Right ventricle myocardium superior (tissue), 1 donor: ENCODE data around the gene BUB1. TPM values are rescaled to one million over a fixed set of nuclear protein-coding genes. Genes with fewer than 3 reads are reported as not detected.
"Not testable (repeated sequence)": the region's sequence is repeated elsewhere in the genome, so short reads cannot be mapped to it uniquely, and the experiment has no call there.

Experiments used
- ATAC-seq: fragments of 200-7000 bp; cut with Tn5 transposase; one replicate; pipeline ENCODE4 v1.9.1; 2020; ENCODE audit warnings: mild to moderate bottlenecking; ENCODE audit not compliant: poor library complexity
- DNase-seq: peaks from one replicate; pipeline ENCODE4 v3.0.0-alpha.2; 2020
- intact Hi-C: fragments of 100-400 bp; cut with DNase I; formaldehyde crosslinking; loops from one replicate; pipeline ENCODE4 v1.11.2; 2022
- total RNA-seq: library from RNA; stranded (reverse); fragmentation: NEBNext Ultra II Directional; extraction: Animal tissue kit (Norgen Biotek cat#: 25700); gene quantifications from one replicate; pipeline ENCODE4 v1.2.1, GENCODE V29; 2021
- donor health status: DM: no; HTN: yes; CAD: no; lungs with severe emphysema.

The BUB1 gene
- total RNA-seq, 1 donor from 2014 or later = 0.65 TPM

DNA sequence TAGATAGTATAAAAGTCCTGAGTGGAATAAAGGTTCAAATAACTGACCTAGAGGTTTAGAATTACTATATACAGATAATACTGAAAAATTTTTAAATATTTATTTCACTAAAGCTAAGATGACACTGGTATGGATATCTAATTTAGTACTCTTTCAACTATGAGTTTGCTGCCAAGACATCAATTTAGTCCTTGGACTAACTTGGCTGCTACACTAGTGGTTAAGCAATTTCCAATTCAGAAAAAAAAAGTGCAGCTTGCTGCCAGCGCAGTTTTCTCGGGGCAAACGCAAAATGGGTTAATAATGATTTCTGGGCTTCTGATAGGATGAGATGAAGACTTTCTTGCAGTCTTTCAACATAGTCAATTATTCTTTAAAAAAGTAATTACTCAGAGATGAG lies 10.8 kb downstream of the BUB1 start:
- DNase-seq (no peak), ATAC-seq (no peak)
- intact Hi-C loops = no loop called here

DNA sequence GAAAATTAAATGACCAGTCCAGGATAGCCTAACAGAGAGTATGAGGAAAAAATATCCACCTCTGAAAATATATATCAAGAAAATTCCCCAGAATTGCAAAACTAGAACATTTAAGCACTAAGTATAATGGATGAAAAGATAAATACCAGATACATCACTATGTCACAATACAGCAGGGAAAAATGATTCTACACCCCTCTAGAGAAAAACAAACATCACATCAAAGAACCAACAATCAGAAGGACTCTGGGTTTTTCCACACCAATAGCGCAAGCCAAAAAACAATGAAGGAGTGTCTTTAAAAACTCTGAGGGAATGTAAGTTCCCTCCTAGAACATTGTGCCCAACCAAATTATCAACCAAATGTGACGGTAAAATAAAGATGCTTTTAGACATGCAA lies 13.7 kb downstream of the BUB1 start:
- intact Hi-C loops = no loop called here
- ATAC-seq = no peak
- DNase-seq = no peak

DNA sequence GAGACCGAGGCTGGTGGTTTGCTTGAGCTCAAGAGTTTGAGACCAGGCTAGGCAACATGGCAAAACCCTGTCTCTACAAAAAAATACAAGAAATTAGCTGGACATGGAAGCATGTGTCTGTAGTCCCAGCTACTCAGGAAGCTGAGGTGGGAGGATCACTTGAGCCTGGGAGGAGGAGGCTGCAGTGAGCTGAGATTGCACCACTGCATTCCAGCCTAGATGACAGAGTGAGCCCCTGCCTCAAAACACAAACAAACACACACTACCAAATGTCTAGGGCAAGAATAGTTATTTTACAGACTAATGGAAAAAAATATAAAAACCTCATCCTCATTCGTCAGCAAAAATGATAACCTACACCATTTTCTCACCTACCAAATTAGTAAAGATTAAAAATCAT lies 15.3 kb downstream of the BUB1 start:
- DNase-seq (no peak), ATAC-seq (no peak)
- intact Hi-C loops = no loop called here

DNA sequence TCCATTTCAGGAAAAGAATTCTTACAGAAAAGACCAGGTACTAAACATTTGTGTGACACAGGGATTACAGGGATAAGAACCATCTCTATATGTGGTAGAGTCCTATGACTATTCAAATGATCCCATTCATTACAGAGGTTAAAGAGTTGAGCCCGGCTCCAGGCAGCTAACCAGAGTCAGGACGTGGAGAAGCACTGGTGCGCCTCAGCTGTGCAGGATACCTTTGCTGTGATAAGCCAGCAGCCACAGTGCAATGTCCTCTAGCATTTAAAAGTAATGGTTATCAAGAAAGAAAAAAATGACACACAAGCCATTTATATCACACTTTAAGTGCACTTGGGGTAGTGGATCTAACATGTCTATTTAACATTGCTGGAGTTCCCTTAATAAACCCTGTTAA lies 17.3 kb downstream of the BUB1 start:
- intact Hi-C loops = no loop called here
- no peak for ATAC-seq
- DNase-seq = no peak

DNA sequence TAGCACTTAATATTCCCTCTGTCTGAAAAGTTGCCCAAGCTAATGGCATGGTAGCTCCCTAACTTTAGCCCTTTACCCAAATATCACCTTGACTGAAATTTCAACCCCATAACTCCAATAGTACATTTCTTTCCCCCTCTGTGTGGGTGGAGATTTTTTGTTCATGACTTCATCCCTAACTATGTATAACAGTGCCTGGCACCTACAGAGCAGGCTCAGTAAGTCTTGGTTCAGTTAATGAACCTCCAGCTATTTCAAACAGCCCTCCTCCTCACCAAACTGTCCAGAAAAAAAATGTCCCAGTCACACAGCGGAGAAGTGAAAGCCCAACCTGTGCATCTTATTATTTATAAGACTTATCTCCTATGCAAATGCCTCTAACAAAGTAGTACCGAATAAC lies 18.6 kb downstream of the BUB1 start:
- intact Hi-C loops = no loop called here
- ATAC-seq = no peak

DNA sequence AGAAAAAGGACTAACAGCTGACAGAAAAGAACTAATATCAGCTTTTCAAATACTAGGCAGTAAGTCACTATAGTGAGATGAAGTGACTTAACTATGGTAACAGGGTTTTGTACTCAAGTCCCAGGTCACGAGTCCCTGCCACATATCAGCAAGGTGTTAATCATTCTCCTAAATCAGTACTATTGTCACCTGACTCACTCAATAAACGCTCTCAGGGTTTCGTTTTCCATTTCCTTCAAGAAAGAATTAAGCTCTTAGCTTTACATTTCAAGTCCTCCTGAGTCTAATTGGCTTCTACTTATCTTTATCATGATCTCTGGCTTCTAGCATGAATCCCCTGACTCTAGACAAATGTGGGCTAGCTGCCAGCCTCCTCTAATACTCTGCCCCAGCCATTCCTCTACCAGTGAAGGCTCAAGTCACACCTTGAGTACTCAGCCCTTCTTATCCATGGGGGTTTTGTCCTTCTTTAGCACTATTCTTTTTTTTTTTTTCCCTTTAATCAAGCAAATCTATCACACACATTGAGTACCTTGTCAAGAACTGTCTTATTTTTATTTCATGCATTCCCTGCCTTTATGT lies 20.0 kb downstream of the BUB1 start:
- DNase-seq = no peak
- intact Hi-C loops = no loop called here
- ATAC-seq = no peak

More for the DNA sequence above, 18.6 kb downstream of the BUB1 start:
- no peak for DNase-seq

DNA sequence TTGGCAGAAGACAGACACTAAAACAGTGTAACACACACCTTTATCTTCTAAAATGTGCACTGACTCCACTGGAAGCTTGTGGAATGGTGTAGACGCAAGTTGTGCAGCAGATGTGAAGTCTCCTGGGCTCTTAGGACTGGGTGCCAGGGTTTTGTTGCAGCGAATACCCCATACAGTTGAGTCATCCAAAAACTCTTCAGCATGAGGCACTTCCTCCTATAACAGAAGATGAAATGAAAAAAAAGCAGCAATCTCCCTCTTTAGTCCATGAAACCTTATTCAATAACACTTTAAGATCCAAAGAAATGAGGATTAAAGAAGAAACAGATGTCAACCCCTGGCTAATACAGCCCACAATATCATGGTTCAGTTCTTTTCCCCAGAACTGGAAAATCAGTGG lies 22.2 kb downstream of the BUB1 start:
- DNase-seq = no peak
- ATAC-seq = no peak
- intact Hi-C loops = no loop called here

DNA sequence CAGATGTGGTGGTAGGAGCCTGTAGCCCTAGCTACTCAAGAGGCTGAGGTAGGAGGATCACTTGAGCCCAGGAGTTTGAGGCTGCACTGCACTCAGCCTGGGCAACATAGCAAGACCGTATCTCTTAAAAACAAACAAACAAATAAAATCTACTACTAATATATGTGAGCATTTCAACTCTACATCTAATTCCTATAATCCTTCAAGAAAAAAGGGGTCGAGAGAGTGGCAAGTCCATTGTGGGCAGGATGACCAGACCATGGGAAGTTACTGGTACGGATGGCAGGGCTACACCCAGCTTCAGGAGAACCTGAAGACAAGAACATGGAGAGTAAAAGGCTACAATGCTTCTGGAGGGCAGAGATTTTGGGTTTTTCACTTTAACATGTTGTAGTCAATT lies 24.0 kb downstream of the BUB1 start:
- ATAC-seq = no peak
- intact Hi-C loops = no loop called here
- no peak for DNase-seq

DNA sequence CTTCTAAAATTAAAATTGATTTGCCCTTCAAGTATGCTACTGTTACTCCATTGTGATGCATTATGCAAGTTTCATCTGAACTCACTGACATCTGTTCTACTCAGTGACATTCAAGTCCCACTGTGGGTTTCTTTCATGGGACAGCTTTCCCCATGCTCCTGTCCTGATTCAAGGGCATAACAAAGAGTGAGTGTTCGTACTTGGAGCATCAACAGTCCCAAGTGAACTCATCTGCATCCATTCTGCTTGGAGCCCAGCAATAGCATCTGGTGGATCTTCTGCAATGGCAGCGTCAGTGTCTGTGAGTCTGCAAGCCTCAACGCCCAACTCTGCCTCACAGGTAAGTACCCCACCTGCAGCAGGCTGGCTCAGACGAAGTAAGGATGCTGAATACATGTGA lies 27.5 kb downstream of the BUB1 start:
- ATAC-seq = no peak
- DNase-seq = no peak
- intact Hi-C loops = no loop called here

DNA sequence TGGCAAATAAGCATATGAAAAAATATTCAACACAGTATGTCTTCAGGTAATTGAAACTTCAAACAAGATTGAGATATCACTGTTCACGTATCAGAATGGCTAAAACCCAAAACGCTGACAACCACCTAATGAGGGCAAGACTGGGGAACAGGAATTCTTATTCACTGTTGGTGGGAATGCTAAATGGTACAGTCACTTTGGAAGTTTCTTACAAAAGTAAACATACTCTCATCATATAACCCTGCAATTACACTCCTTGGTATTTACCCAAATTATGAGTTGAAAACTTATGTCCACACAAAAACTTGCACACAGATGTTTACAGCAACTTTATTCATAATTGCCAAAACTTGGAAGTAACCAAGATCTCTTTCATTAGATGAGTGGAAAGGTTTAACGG lies 30.1 kb downstream of the BUB1 start:
- ATAC-seq (no peak), DNase-seq (no peak)
- intact Hi-C loops = no loop called here

DNA sequence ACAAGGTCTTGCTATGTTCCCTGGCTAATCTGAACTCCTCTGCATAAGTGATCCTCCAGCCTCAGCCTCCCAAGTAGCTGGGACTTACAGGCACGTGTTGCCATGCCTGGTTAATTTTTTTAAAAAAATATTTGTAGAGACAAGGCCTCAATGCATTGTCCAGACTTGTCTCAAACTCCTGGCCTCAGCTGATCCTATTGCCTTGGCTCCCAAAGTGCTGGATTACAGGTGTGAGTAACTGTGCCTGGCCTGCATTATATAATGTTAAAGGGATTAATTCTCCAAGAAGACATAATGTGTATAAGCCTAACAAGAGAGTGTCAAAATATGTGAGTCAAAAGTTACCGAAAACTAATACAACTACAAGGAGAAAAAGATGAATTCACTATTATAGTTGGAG lies 32.2 kb downstream of the BUB1 start:
- intact Hi-C loops = no loop called here
- no peak for DNase-seq
- no peak for ATAC-seq

DNA sequence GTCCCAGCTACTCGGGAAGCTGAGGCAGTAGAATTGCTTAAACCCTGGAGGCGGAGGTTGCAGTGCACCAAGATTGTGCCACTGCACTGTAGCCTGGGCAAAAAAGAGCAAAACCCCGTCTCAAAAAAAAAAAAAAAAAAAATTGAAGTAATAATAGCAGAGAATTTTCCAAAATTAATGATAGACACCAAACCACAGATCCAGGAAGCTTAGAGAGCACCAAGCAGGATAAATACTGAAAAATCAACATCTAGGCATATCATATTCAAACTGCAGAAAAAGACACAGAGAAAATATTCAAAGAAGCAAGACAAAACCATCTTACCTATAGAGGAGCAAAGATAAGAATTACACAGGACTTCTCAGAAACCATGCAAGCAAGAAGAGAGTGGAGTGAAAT lies 33.5 kb downstream of the BUB1 start:
- DNase-seq = no peak
- intact Hi-C loops = no loop called here

DNA sequence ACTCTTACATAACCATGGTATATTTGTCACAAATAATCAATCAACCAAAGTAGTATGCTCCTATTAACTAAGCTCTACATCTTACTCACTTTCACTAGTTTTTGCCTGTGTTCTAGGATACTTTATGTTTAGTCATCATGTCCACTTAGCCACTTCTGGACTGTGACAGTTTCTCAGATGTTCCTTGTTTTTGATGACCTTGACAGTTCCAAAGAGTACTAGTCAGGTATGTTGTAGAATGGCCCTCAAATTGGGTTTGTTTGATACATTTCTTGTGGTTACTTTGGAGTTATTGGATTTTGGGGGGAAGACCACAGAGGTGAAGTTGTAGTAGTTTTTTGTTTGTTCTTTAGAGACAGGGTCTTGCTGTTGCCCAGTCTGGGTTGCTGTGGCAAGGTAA lies 35.5 kb downstream of the BUB1 start:
- intact Hi-C loops = no loop called here
- ATAC-seq (no peak), DNase-seq (no peak)

More for the DNA sequence above, 33.5 kb downstream of the BUB1 start:
- ATAC-seq = no peak

DNA sequence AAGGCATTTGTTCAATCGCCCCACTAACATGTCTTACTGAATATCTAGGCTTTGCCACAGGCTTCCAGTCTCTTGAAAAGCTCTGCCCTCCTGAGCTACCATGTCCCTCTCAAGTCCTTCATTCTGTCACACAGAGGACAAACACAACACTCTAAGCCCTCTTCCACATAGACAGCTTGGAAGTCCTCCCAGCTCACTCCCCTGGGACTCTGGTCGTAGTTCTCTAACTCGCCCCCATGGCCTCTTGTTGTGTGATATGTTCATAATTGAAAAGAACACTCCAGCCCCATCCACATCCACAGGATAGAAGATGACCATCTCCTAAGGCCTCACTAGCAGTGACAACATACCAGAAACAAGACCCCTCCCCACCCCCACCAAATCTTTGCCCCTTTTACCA lies 37.9 kb downstream of the BUB1 start:
- no peak for ATAC-seq
- DNase-seq = peak; percentile 40
- intact Hi-C loops = no loop called here

DNA sequence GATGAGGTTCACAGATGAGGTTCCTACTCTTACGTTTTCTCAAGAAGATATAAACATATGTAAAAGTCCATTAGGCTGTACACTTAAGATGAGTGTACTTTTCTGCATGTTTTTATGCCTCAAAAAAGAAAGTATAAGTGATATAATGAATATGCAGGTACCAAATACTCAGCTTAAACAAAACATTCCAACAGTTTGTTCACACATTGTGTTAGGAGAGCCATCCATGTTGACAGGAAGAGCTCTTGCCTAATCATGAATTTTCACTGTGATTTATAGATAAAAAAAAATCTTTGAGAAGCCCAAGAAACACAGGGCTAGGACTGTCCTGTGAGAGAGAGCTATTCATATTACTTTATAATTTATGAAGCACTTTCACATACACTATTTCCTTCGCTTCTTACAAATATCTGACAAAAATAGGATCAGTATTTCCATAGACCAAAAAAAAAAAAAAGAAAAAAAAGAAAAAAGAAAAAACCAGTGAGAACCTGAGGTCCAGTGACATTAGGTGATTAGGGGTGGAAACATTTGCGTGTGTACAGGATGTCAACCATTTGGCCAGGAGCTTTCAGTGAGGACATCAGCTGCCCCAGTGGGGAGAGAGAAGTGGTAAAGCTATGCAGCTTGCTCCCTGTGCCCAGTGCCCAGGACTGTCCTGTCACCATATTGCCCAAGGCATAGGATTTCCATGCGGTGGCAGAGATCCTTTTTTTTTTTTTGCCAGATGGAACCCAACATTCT lies 38.7 kb downstream of the BUB1 start:
- ATAC-seq (no peak), DNase-seq (no peak)
- intact Hi-C loops = no loop called here

DNA sequence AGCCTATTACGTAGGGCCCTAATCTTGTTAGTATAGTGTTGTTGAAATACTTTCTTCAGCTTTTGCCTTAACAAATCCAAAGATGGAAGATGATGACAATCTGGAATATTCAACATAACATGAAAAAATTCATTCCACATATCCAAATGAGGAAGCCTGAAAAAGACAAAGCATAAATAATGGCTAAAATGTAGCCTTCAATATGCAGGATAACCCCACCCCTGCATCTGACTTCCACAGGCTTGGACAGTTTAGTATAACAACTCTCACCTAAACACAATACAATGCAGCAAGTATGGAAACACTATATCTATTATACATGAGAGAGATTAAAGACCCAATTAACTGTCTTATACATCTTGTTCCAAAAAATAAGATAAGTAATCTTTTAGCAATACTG lies 39.9 kb downstream of the BUB1 start:
- no peak for ATAC-seq

DNA sequence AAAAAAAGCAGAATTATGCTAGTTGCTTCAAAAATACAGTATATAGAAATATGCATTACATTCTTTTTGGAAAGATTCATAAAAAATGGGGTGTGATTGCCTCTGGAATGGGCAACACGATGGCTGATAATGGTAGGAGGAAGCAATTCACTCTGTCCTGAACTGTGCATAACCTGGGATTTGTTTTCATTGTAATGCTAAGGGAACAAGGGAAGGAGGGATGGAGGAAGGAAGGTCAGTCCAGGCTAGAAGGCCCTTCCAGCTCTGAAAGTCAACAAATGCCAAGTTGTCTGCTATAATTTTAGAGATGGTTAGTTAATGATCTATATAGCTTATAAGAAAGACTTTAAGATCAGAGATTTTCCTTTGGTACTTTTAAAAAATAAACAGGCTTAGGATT lies 40.8 kb downstream of the BUB1 start:
- no peak for ATAC-seq
- intact Hi-C loops = no loop called here
- DNase-seq = no peak

More for the DNA sequence above, 39.9 kb downstream of the BUB1 start:
- intact Hi-C loops = no loop called here
- DNase-seq = no peak

DNA sequence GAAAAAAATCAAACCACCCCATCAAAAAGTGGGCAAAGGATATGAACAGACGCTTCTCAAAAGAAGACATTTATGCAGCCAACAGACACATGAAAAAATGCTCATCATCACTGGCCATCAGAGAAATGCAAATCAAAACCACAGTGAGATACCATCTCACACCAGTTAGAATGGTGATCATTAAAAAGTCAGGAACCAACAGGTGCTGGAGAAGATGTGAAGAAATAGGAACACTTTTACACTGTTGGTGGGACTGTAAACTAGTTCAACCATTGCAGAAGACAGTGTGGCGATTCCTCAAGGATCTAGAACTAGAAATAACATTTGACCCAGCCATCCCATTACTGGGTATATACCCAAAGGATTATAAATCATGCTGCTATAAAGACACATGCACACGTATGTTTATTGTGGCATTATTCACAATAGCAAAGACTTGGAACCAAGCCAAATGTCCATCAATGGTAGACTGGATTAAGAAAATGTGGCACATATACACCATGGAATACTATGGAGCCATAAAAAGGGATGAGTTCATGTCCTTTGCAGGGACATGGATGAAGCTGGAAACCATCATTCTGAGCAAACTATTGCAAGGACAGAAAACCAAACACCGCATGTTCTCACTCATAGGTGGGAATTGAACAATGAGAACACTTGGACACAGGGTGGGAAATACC lies 41.8 kb downstream of the BUB1 start:
- ATAC-seq, intact Hi-C loops, DNase-seq: not testable (repeated sequence)

DNA sequence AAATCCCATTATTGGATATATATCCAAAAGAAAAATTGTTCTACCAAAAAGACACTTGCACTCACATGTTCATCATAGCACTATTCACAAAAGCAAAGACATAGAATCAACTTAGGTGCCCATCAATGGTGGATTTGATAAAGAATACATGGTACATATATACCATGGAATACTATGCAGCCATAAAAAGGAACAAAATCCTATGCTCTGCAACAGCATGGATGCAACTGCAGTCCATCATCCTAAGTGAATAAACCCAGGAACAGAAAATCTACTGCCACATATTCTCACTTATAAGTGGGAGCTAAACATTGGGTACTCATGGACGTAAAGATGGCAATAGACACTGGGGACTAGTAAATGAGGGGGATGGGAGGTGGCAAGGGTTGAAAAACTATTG lies 50.5 kb downstream of the BUB1 start:
- intact Hi-C loops, ATAC-seq, DNase-seq: not testable (repeated sequence)

DNA sequence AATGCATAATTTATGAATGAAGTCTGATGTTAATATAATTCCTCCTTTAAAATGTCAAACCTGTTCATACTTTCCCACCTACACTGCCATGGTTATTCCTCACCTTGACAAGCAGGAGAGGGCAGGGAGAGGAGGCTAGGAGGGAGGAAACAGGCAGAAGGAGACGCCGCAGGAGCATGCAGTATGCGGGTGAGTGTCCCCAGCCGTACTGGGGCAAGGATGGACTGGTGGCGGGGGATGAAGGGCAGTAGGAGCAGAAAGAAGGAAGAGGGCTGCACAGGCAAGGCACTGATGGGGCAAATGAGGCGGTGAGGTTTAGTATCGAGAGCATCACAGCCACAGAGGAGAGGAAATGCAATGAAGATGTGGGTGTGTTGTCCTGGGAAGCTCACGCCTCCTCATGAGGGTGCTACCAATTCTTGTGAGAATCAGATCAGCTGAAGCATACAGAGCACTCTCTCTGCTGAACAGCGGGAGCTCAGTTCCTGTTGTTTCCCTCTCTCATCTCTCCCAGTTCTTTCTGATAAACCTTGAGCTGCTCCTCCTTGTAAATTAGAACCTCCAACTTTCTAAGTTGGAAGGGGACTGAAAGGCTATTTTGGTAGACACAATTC lies 58.4 kb downstream of the BUB1 start:
- ATAC-seq, DNase-seq, intact Hi-C loops: not testable (repeated sequence)
